Retinal pigment epithelial cell (primary cell): Measurements from ENCODE around the gene SIMC1.
A peak's percentile ranks its signal among the peaks of the same experiment; 100 is the strongest.

Experiments
- DNase-seq: peaks from one replicate; pipeline ENCODE4 v3.0.0-alpha.2; 2010; ENCODE audit warnings: low read depth
- H3K4me3 ChIP-seq: 2 replicates; pipeline ENCODE4 v1.5.1; 2011; ENCODE audit warnings: mild to moderate bottlenecking, low read length, control low read depth, moderate library complexity
- TF ChIP-seq, protein P1 (sequence below): conservative IDR thresholded peaks from 2 replicates; pipeline ENCODE4 v1.5.1; 2011; ENCODE audit warnings: low read depth, low read length, control low read depth, inconsistent platforms

Gene SIMC1

DNA sequence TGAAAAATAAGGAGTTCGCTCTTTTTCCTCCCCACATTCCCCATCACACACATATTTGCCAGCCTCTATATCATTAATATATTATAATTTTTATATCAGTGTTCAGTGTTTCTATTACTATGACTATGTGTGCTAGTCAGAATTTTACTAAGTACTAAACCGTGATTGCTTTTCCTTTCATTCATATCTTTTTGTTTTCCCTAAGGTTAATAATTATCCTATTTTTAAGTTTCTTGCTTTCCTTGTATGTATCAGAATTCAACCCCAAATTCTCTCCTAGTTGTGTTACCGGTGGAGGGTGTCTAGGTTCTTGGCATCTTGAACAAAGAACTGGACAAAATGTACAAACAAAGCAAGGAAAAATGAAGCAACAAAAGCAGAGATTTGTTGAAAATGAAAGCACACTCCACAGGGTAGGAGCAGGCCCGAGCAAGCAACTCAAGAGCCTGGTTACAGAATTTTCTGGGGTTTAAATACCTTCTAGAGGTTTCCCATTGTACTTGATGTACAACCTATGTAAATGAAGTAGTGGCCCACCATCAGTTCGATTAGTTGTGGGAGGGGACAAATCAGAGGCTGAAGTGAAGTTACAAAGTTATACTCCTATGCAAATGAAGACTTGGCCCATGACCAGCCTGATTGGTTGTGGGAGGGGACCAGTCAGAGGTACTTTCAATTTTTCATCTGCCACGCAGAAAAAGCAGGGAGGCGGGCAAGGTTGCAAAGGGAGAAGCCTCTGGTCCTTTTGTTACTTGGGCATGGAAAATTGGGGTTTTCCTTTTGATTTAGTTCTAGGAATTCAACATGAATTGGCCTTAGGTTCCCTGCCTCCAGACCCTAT is 79.5 kb downstream of the SIMC1 start:
- DNase-seq, result no peak
- TF ChIP-seq, protein P1, sequence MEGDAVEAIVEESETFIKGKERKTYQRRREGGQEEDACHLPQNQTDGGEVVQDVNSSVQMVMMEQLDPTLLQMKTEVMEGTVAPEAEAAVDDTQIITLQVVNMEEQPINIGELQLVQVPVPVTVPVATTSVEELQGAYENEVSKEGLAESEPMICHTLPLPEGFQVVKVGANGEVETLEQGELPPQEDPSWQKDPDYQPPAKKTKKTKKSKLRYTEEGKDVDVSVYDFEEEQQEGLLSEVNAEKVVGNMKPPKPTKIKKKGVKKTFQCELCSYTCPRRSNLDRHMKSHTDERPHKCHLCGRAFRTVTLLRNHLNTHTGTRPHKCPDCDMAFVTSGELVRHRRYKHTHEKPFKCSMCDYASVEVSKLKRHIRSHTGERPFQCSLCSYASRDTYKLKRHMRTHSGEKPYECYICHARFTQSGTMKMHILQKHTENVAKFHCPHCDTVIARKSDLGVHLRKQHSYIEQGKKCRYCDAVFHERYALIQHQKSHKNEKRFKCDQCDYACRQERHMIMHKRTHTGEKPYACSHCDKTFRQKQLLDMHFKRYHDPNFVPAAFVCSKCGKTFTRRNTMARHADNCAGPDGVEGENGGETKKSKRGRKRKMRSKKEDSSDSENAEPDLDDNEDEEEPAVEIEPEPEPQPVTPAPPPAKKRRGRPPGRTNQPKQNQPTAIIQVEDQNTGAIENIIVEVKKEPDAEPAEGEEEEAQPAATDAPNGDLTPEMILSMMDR, result no peak
- no peak overlapping the region for H3K4me3 ChIP-seq

DNA sequence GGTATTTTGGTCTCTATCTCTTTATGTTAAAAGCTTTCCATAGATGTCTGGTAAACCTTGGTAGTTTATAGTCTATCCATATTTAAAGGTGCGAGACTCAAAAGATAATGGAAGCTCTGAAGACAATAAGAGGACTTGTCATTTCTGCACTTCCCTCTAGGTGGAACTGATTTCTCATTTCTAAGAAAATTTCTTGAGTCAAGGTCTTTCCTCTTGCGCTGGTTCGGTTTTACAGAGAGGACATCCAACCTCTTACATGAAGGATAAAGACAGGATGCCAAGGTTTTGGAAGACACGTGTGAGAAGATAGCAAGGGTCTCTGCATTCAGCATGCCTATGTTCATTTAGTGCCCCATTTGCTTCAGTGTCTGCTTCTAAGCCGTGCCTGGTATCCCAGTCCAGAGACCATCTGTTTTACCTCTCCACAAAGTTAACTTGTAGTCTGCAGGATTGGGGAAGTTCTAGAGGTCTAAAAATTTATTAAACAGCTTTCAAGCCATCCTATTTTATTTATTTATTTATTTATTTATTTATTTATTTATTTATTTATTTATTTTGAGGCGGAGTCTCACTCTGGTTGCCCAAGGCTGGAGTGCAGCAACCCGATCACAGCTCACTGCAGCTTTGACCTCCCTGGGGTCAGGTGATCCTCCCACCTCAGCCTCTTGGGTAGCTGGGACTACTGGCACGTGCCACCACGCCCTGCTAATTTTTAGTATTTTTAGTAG is 81.8 kb downstream of the SIMC1 start:
- TF ChIP-seq, protein P1, result peak; percentile 25
- no peak for DNase-seq

DNA sequence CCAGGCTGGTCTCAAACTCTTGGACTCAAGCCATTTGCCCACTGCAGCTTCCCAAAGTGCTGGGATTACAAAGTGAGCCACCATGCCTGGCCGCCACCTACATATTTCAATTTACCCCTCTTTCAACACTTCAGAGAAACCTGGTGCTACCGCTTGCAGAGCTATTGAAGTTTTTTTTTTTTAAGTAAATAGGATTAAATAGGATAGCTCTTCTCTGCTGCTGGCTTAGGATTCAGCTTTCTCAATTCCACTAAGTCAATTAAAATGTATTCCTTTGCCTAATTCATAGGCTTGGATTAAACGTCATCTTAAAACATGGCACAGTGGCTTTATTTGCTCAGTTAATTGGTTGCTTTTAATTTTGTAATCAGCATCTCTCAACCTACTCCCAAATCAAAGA is 82.4 kb downstream of the SIMC1 start:
- DNase-seq, result no peak
- H3K4me3 ChIP-seq, result no peak overlapping the region
- TF ChIP-seq, protein P1, result no peak

More for the DNA sequence above, 81.8 kb downstream of the SIMC1 start:
- no peak overlapping the region for H3K4me3 ChIP-seq

DNA sequence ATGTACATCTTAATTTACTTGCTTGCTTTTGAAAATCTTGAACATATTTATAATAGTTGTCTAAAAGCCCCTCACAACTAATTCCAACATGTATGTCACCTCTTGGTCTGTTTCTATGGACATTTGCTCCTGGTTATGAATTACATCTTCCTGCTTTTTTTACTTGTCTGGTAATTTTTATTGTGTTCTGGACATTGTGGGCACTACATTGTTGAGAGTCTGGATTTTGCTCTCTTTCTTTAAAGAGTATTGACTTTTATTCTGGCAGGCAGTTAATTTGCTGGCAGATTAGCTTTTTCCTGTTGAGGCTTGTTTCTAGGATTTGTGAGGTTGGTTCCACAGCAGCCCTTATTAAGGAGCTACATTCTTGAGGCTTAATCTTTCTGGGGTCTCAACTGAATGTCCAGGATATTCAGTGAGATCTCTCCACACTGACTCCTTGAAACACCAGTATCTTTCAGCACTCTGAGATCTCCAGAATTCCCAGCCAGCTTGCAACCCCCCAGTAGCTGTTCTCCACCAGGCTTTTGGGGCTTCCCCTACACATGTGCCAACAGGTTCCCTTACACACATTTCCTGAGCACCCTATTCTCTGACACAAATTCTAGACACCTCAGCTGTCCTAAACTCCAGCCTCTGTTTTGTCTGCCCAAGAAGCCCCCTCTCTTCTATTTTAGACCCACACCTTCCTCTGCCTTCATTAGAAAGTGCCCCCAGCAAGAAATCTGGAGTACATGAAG is 96.0 kb downstream of the SIMC1 start:
- TF ChIP-seq, protein P1, result no peak
- DNase-seq, result no peak
- H3K4me3 ChIP-seq, result no peak overlapping the region

DNA sequence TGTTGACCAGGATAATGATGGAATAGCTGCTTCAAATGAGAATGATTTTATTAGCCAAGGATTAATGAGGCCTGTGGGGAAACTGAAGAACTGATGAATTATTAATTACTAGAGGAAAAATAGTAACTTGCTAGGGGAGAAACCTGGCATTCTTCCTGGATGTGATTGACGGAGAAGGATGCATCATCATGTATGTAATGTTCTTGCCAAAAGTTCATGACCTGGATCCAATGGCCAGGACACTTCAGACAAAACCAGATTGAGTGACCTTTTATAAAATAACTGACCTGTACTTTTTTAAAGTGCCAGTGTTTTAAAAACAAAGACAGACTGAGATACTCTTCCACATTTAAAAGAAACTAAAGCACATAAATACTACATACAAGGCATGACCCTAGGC is 99.7 kb downstream of the SIMC1 start:
- no peak for DNase-seq
- TF ChIP-seq, protein P1, result no peak
- no peak overlapping the region for H3K4me3 ChIP-seq

DNA sequence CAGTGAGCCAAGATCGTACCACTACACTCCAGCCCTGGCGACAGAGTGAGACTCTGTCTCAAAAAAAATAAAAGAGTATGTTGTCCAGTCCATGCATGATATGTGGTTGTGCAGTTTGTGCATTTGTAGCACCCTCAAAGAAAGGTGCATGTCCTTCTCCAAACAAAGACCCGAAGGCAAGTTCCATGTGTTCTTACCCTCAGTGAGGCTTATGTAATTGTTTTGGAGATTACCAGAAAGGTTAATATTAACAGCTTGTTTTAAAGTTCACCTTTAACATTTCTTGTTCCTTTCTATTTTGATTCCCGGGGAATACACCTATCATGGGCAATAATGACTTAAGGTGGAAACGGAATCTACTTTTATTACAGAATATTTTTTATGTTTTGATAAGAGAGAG is 101.1 kb downstream of the SIMC1 start:
- H3K4me3 ChIP-seq, result no peak overlapping the region
- TF ChIP-seq, protein P1, result no peak
- no peak for DNase-seq
